ENCODE data around the gene APOL2.
"Not testable (repeated sequence)": the region's sequence is repeated elsewhere in the genome, so short reads cannot be mapped to it uniquely, and the experiment has no call there.

GRCh38 chr22:36187862-36188261 lies 51.5 kb downstream of the APOL2 start:
- not testable (repeated sequence) for TF ChIP-seq CTCF (IDR thresholded peaks at IDR 0.05; ENCODE audit: insufficient read depth, low read depth, low read length); EZH2 (IDR thresholded peaks at IDR 0.05; ENCODE audit: insufficient read depth, low read length)

All from astrocyte (in vitro differentiated cells and primary cell).